ENCODE measurements around the gene WDR81.
A peak's percentile ranks its signal among the peaks of the same experiment; 100 is the strongest.
"Not testable (repeated sequence)": the region's sequence is repeated elsewhere in the genome, so short reads cannot be mapped to it uniquely, and the experiment has no call there.

WDR81 gene

GRCh38 chr17:1730326-1731193 is 6.1 kb downstream of the WDR81 start:
- DNase-seq (ENCODE audit: low read depth), result peak; percentile 54

- no peak for DNase-seq (ENCODE audit: low read depth)
Observed at GRCh38 chr17:1731194-1731506, 6.6 kb downstream of the WDR81 start.

GRCh38 chr17:1732241-1732832 is 7.8 kb downstream of the WDR81 start:
- no peak for DNase-seq (ENCODE audit: low read depth)

DNA sequence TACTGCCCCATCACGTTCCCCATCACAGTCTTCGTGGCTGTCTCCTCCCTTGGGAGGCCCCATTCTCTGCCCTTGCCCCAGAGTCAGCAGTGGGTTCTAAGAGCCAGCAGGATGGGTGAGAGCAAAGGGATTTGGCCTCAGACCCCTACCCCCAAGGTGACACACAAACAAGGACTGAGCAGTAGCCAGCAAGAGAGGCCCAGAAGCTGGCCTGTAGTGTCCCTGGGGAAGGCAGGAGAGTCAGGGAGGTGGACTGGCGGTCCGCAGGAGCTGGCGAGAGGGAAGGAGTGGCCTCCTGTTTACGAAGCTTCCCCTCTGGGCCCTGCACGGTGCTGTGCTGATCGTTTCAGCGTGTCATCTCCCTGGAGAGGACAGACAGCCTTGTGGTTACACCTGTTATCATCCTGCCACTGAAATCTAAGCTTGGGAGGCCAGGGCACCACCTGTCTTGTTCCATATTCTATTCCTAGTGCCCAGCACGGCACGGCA is 8.4 kb downstream of the WDR81 start:
- DNase-seq (ENCODE audit: low read depth), result no peak

DNA sequence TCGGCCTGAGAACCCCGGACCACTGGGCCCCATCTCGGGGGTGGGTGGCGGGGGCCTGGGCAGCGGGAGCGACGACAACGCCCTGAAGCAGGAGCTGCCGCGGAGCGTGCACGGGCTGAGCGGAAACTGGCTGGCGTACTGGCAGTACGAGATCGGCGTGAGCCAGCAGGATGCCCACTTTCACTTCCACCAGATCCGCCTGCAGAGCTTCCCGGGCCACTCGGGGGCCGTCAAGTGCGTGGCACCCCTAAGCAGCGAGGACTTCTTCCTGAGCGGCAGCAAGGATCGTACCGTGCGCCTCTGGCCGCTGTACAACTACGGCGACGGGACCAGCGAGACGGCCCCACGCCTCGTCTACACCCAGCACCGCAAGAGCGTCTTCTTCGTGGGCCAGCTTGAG is 9.3 kb downstream of the WDR81 start:
- DNase-seq (ENCODE audit: low read depth), result no peak

- no peak for DNase-seq (ENCODE audit: low read depth)
Observed at GRCh38 chr17:1735418-1735817, 10.9 kb downstream of the WDR81 start.

DNA sequence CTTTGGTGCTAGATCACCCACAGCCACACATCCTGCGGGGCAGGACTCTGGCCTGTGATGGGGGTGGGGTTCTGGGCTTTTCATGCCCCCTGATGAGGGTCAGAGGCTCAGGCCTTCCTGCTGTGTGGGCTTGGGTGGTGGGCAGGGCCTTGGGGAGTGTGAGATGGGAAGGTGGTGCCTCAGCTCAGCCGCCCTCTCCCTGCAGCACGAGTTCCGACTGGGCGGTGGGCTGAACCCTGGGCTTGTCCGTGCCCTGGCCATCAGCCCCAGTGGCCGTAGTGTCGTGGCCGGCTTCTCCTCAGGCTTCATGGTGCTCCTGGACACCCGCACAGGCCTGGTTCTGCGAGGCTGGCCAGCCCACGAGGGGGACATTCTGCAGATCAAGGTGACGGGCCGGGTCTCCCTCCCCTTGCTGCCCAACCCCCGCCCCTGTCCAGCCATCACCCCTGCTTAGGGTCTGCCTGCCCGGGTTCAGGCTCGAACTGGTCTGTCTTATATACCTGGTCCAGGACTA is 11.4 kb downstream of the WDR81 start:
- DNase-seq (ENCODE audit: low read depth), result no peak

DNA sequence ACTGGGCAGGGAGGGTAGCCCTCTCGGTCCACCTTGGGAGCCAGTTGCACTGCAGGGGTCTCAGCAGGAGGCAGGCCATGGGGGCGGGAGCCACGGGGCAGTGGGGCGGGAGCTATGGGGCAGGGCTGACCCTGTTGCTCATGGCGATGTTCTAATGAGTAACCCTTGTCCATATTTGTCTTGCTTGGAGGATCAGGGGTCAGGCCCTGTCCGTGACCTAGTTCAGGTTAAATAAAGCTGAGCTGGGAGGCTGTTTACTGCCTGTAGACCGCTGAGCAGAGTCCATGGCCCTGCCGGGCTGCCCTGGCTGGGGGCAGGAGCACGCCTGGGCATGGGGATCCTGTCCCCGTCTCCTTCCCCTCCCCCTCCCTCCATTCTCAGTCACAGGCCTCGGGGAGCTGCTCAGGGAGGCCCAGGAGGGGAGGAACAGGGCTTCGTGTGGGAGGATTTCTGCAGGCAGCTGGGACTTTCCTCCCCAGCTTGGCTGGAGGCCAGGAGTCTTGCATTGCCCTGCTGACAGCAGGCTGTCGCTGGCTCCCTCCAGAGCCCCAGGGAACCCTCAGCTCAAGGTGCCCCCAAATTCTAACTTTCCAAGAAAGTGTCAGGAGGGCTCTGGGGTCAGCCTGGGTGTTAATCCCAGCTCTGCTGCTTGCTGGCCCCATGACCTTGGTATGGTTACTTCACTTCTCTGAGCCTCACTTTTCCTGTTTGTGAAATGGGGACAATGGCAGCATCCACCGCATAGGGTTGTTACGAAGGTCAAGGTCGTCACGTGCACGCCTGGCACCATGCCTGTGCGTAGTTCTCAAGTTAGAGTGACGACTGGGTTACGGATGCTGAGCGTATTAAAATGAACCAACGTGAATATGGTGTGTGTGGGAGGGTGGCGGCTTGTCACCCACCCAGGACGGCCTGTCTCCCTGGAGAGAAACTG is 12.1 kb downstream of the WDR81 start:
- no peak for DNase-seq (ENCODE audit: low read depth)

DNA sequence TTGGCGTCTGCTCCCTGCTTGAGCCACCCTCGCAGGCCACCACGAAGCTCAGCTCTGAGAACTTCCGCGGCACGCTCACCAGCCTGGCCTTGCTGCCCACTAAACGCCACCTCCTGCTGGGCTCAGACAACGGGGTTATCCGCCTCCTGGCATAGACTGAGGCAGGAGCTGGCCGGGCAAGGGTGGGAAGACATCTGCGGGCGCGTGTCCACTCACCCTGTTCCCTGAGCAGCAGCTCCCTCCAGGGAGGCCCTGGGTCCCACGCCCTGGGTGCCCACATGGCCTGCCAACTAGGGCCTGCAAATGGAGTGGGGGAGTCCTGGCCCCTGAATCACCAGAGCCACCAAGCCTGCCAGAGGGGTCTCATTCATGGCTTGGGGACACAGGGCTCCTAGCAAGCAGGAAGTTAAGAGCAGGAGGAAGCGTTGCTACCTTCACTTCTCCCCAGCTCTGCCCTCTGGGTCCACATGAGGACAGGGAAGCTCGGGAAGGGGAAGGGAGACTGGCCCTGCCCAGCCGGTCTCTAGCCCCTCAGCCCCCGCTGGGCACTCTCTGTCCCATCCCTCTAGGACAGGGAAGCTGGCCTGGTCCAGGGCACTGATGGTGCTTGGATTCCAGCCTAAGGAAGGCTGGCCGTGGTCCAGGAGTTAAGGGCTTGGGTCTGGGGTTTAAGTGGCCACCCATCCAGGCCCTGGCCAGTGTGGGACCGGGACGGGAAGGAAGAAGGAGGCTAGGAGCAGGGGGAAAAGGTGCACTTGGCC is 13.2 kb downstream of the WDR81 start:
- DNase-seq (ENCODE audit: low read depth), result no peak

DNA sequence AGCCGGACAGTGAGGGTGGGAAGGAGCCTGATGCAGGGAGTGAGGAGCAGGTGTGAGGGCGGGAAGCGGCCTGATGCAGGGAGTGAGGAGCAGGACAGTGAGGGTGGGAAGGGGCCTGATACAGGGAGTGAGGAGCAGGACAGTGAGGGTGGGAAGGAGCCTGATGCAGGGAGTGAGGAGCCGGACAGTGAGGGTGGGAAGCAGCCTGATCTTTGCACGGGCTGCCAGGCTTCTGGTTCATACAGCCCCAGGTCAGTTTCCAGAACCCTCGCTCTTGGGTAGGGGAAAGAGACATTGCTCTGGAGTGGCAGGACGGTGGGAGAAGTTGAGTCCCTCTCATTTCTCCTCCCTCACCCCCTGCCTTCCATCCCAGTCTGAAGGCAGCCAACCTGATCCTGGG is 17.4 kb downstream of the WDR81 start:
- not testable (repeated sequence) for DNase-seq (ENCODE audit: low read depth)

- DNase-seq (ENCODE audit: low read depth), result no peak
Observed at GRCh38 chr17:1742371-1743087, 18.0 kb downstream of the WDR81 start, which contains the start of gene SERPINF2. Gene SERPINF2, plus strand, starts transcription at chr17:1742871. Its CDS starts 2,125 bp downstream, at chr17:1744996.

- no peak for DNase-seq (ENCODE audit: low read depth)
Observed at GRCh38 chr17:1743088-1743439, 18.6 kb downstream of the WDR81 start.

DNA sequence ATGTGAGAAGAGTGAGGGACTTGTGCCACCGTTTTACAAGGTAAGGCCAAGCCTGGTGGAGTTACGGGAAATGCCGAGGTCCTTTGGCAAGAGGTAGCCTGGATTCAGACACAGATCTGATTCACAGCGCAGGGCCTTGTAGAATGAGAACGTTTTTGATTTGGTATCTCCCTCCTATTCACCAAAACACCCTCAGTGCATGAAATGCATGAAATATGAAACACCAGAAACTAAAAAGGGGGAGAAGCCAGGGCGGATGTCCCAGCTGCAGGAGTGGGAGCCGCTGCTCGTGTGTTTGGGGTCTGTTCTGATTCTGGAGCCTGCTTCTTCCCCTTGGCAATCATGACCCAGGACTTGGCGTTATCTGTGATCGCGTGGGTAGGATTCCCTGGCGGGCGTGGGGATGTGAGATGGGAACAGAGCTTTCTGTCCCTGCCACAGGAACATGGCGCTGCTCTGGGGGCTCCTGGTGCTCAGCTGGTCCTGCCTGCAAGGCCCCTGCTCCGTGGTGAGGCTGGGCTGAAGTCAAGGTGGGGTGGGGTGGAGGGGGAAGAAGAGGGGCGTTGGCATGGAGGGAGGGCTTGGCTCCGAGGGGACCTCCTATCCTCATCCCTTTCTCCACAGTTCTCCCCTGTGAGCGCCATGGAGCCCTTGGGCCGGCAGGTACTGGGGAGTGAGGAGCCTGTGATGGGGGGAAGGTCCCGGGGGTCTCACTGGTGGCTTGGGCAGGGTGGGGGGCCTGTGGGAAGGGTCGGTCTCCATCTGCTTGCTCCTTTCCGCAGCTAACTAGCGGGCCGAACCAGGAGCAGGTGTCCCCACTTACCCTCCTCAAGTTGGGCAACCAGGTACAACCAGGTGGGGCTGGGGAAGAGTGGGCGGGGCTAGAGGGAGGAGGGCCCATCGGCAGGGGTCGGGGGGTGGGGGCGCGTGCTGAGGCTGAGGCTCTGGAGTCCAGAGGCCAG is 20.3 kb downstream of the WDR81 start:
- no peak for DNase-seq (ENCODE audit: low read depth)

GRCh38 chr17:1745513-1746020 is 21.1 kb downstream of the WDR81 start:
- no peak for DNase-seq (ENCODE audit: low read depth)

DNA sequence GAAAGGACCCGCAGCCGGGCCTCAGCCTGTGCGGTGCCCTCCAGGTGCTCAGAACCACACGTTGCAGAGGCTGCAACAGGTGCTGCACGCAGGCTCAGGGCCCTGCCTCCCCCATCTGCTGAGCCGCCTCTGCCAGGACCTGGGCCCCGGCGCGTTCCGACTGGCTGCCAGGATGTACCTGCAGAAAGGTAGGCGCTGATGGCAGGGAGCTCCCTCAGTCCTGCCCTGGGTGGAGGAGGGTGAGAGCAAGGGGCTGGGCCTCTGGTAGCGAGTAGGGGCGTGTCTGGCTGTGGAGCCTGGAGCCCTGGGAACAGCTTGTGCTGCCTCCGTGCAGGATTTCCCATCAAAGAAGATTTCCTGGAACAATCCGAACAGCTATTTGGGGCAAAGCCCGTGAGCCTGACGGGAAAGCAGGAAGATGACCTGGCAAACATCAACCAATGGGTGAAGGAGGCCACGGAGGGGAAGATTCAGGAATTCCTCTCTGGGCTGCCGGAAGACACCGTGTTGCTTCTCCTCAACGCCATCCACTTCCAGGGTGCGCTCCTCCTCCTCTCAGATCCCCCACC is 22.6 kb downstream of the WDR81 start:
- no peak for DNase-seq (ENCODE audit: low read depth)

DNA sequence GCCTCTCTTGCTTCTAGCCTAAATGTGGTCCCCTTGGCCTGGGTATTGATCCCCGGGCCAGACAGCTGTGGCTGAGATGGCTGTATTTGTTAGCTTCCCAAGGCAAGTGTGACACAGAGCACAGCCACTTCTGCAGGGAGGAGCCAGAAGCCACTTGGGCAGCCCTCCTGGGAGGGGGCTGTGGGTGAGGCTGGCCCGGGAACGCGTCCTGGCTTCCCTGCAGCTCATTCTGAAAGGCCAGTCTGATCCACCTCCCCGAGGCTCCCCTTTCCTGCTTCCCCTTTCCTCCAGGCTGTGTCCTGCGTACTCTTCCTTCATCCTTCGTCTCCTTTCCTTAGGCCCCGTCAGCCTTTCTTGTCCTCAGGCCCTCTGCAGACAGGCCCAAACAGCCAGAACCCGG is 26.1 kb downstream of the WDR81 start:
- no peak for DNase-seq (ENCODE audit: low read depth)

GRCh38 chr17:1752425-1753262 is 28.1 kb downstream of the WDR81 start:
- no peak for DNase-seq (ENCODE audit: low read depth)

- no peak for DNase-seq (ENCODE audit: low read depth)
Observed at GRCh38 chr17:1753767-1754429, 29.4 kb downstream of the WDR81 start.

Measured in GM04504 (cell line).